ENCODE data around the gene C1S. TPM values are rescaled to one million over a fixed set of nuclear protein-coding genes. Genes with fewer than 3 reads are reported as not detected.
"Not testable (repeated sequence)": the region's sequence is repeated elsewhere in the genome, so short reads cannot be mapped to it uniquely, and the experiment has no call there.

Gene C1S
- 87.7 TPM for total RNA-seq

DNA sequence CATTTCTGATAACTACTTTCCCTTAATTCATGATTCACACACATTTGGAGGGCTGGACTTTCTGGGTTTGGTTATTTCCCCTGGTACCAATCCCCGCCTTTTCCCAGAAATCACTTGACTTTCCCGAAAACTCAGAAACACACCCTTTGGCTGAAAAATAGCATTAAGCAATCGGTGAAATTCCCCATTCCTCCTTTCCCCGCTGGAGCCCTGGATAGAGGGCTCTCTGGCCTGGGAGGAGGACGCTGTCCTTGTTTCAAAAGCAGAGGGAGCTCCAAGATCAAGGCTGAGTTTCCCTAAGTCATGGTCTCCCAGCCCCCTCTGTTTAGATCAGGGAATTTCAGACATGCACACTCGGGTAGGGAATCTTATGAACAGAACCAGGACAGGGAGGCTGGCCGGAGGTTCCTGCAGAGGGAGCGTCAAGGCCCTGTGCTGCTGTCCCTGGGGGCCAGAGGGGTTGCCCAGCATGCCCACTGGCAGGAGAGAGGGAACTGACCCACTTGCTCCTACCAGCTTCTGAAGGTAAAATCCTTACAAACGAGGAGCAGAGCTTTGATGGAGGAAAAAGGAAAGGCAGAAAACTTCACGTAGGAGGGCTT is at the start of gene C1S:
TSS of gene C1S (plus strand) at position 366 of the 602 bp plus-strand sequence. CDS start 1,195 bp downstream, outside the sequence.
- DNase-seq, result peak; percentile 86

DNA sequence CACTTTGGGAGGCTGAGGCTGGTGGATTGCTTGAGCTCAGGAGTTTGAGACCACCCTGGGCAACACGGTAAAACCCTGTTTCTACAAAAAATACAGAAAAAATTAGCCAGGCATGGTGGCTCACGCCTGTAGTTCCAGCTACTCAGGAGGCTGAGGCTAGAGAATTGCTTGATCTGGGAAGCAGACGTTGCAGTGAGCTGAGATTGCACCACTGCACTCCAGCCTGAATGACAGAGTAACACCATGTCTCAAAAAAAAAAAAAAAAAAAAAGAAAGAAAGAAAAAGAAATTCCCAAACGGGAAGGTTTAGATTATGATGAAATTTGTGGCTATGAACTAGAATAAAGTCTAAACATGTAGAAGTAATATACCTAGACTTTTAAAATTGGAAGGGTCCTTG is 49.1 kb upstream of the C1S start:
- not testable (repeated sequence) for DNase-seq

- no peak for DNase-seq
Measured at GRCh38 chr12:7012024-7012607, 48.4 kb upstream of the C1S start.

DNA sequence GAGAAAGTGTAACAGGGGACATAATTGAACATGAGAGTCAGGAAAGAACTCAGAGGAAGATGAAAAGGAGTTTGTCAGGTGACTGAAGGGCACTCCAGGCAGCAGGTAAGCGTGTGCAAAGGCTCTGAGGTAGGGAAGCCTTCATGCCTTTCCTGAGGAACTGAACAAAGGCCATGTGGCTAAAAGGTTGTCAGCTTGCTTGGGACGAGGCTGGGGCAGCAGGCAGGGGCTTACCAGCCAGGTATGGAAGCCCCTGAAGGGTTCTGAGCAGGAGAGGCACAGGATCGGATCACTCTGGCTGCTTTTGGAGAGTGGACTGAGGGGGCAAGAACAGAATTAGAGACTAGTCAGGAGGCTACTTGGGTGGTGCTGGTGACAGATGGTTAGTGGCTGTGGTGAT is 47.4 kb upstream of the C1S start:
- no peak for DNase-seq

GRCh38 chr12:7015555-7016370 is 44.8 kb upstream of the C1S start:
- no peak for DNase-seq

DNA sequence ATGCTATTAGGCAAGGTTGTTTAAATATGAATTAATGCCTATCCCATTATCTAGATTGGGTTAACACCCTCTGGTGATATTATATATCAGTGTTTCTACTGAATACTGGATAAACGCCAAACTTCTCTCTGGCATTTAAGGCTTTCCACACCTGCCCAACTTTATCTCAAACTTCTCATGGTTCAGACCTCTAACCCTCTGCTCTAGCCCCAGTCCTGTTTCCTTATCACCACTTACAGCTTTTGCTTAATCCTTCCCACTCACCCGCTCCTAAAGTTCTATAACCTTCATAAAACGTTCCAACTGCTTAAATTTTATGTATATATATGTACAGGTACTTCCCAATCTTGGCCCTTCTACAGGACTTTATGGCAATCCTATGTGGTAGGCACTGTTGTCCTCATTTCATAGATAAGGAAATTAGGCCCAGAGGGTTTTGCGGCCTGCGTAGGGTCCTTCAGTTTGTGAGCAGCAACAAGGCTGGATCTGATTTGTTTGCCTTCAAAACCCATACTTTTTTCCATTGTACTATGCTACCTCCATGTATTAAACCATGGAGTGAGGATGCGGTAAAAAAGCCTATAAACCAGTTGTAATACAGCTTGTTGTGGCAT is 43.5 kb upstream of the C1S start:
- DNase-seq, result no peak

DNA sequence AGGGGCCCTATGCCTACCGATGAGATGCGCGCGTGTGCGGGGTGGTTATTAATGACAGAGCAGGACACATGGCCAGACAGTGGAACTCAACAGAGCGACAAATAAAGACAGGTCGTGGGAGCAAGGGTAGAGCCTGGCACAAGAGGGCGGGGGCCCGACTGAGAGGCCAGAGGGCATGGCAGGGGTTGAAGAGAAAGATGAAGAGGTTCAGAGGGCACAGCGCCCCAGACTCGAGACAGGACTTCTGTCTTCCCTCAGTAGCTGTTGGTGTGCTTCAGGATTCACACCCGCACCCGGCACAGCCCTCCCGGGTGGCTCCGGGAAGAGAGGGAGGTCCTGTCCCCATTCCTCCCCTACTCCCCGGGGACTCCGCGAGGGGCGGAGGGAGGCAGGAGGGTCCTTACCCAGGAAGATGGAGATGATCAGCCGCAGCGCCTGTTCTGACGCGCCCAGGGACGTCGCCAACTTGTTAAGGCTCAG is 42.6 kb upstream of the C1S start:
- DNase-seq, result no peak

GRCh38 chr12:7018350-7019042 is 42.0 kb upstream of the C1S start, which contains the start of gene LPCAT3:
LPCAT3 (minus strand) TSS chr12:7018476; CDS start chr12:7018424, 52 bp downstream.
- DNase-seq, result peak; percentile 98

DNA sequence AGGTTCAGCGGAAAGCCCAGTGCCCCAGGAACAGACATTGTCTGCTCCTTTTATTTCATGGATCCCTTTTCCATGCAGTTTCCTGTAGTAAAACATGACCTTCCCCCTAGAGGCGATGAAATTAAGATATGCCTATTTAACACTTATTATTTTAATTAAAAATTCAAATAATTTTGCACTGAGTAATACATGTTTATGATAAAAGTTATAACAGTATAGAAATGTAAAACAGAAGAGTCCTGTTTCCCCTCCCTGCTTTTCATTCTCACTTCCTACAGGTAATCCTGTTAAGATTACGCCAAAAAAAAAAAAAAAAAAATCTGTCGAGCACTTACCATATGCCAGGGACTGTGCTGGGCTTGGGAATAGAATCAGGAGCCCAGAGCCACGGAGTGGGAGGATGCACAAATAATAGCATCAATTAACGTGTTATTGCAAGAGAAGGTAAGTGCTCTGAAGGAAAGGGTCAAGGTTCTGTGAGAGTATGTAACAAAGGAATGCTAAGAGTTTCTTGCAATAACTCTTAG is 41.4 kb upstream of the C1S start:
- peak; percentile 28 for DNase-seq

DNA sequence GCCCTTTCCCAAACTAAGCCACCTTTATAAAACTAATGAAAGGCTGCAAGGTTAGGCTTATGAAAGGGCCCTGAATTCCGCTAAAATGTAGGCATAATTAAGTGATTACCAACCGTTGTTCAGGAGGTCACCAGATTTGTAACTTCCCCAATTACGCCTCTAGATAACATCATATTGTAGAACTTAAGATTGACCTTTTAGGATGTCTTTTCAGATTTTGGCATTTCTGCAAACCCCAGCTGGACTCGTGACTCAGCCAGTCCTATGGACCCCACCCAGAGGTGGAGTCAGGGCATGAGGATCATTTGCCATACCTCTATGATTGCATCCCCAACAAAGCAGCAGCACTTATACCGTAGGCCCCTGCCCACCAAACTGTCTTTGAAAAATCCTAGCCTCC is 38.6 kb upstream of the C1S start:
- DNase-seq, result no peak

DNA sequence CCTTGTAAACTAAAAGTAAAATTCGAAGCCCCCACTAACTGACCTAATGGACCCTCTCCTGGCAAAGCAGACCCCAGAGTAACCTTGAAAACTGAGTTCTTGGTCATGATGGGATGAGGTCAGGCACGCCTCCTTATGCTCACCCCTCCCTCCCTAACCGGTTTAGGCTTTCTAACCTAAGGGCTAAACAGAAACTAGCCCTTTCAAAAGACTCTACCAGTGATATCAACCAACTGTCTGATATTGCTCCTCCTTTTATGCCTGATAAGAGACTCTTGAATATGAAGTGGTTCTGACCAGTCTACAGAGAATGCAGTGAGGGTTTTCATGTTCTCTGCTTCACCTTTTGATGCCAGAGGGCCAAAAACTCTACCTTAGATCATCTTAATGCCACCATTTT is 37.4 kb upstream of the C1S start:
- DNase-seq, result no peak

DNA sequence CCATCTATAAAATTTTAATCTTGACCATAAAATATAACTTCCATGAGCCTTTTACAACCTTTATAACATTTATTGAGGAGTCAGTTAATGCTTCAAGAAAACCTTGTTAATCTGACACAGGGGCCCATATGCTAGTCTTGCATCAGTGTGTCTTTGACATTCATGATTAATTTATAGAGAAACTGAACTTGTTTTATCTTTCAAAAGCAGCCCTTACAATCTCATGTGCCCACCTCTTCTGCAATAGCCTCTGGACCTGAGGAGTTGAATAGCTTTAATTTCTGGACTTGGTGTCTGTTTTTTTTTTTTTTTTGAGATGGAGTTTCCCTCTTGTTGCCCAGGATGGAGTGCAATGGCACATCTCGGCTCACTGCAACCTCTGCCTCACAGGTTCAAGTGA is 33.7 kb upstream of the C1S start:
- no peak for DNase-seq

GRCh38 chr12:7031306-7031705 is 29.2 kb upstream of the C1S start:
- no peak for DNase-seq

- no peak for DNase-seq
Measured at GRCh38 chr12:7032990-7033389, 27.5 kb upstream of the C1S start.

DNA sequence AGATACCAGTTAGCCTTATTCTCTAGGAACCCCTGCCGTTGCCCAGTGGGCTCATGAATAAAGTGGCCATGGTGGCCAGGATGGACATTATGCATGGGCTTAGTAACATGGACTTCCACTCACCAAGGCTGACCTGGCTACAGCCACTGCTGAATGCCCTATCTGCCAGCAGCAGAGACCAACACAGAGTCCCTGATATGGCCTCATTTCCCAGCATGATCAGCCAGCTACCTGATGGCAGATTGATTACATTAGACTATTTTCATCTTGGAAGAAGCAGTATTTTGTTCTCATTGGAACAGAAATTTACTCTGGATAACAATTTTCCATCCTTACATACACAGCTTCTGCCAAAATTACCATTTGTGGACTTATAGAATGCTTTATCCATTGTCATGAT is 26.1 kb upstream of the C1S start:
- no peak for DNase-seq

GRCh38 chr12:7035463-7035862 is 25.1 kb upstream of the C1S start:
- DNase-seq, result no peak

GRCh38 chr12:7037411-7037810 is 23.1 kb upstream of the C1S start:
- not testable (repeated sequence) for DNase-seq

DNA sequence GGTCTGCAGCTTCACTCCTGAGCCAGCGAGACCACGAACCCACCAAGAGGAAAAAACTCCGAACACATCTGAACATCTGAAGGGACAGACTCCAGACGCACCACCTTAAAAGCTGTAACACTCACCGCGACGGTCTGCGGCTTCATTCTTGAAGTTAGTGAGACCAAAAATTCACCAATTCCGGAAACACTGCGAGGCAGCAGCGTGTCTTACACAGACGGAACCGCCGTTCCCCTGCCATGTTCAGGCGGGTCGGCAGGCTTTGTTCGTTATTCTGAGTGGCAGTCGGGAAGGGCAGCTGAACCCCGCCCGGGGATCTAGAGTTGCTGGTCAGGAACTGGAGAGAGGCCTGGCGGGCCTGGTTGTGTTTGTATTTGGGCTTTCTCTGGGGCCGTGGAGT is 21.9 kb upstream of the C1S start:
- no peak for DNase-seq

GRCh38 chr12:7039403-7039802 is 21.1 kb upstream of the C1S start:
- no peak for DNase-seq

DNA sequence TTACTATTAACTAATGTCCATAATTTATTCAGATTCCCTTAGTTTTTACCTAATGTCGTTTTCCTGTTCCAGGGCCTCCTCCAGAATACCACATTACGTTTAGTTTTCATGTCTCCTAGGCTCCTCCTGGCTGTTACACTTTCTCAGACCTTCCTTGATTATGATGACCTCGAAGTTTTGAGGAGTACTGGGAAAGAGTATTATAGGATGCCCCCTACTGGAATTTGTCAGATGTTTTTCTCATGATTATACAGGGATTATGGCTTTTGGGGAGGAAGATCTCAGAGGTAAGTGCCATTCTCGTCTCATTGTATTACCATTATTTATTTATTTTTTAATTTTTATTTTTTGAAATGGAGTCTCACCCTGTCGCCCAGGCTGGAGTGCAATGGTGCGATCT is 17.7 kb upstream of the C1S start:
- peak; percentile 25 for DNase-seq

- no peak for DNase-seq
Measured at GRCh38 chr12:7045913-7046312, 14.6 kb upstream of the C1S start.

Data from tongue (tissue), 2 donors.